ENCODE measurements around the gene C16orf54. TPM values are rescaled to one million over a fixed set of nuclear protein-coding genes. Genes with fewer than 3 reads are reported as not detected.

The C16orf54 gene
- total and polyA plus RNA-seq, 10 of the 15 experiments (the other 5 are each of a cell fraction or from before 2014, with no cell fraction given): 2.1 to 13.3 (median 5.4) TPM

DNA sequence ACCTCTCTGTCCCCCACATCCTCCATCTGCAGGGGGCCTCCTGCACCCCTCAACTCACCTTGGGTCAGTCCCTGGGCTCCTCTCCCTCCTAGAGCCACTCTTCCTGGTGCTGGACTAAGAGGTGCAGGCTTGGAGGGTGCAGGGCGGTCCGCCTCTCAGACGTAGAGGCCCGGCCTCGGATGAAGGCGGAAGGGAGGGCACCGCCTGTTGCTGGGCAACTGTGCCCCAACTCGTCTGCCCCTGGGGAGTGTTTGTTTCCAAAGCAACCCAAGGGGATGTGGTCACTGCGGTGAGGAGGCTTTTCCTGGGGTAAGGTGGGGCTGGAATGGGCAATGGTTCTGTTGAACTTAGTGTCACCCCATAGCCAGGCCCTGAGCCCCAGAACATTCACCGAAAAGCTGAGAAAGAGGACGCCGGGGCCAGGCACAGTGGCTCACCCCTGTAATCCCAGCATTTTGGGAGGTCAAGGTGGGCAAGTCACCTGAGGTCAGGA lies at the start of gene C16orf54 (continued):
- TF ChIP-seq NR2C2 (IDR thresholded peaks at IDR 0.05; ENCODE audit: borderline replicate concordance, control insufficient read depth, insufficient read length, low read depth) (no peak), IRF4 (IDR thresholded peaks at IDR 0.05; ENCODE audit: low read depth, low read length) (no peak), BMI1 (IDR thresholded peaks at IDR 0.05; ENCODE audit: borderline replicate concordance) (peak; percentile 93), ZZZ3 (IDR thresholded peaks at IDR 0.05; ENCODE audit: control insufficient read depth, insufficient read length, low read depth) (no peak), ZSCAN29 (IDR thresholded peaks at IDR 0.05) (no peak), LARP7 (IDR thresholded peaks at IDR 0.05) (0 out of 2 replicates have a peak, but pooled peaks have one; percentile 41), STAT1 (conservative IDR thresholded peaks at IDR 0.05) (no peak), RFX5 (IDR thresholded peaks at IDR 0.05; ENCODE audit: low read depth, low read length) (no peak), BRCA1 (IDR thresholded peaks at IDR 0.05; ENCODE audit: low read depth, low read length) (no peak), ETV6 (conservative IDR thresholded peaks at IDR 0.05 in 1 of 2, IDR thresholded peaks at IDR 0.05 in 1 of 2; ENCODE audit: borderline replicate concordance in 1 of 2, low read depth in 1 of 2) (no peak), MEF2B (IDR thresholded peaks at IDR 0.05; ENCODE audit: partially characterized antibody, poor library complexity, severe bottlenecking) (peak; percentile 96), SIX5 (IDR thresholded peaks at IDR 0.05; ENCODE audit: low read depth, low read length, severe bottlenecking) (no peak), NRF1 (conservative IDR thresholded peaks at IDR 0.05; ENCODE audit: low read depth, low read length) (no peak), RAD21 (IDR thresholded peaks at IDR 0.05; ENCODE audit: insufficient read depth, low read depth, low read length) (no peak), NFYA (IDR thresholded peaks at IDR 0.05; ENCODE audit: borderline replicate concordance, low read depth, low read length) (no peak), TARDBP (IDR thresholded peaks at IDR 0.05; ENCODE audit: borderline replicate concordance) (no peak)
- TF ChIP-seq, protein P1, sequence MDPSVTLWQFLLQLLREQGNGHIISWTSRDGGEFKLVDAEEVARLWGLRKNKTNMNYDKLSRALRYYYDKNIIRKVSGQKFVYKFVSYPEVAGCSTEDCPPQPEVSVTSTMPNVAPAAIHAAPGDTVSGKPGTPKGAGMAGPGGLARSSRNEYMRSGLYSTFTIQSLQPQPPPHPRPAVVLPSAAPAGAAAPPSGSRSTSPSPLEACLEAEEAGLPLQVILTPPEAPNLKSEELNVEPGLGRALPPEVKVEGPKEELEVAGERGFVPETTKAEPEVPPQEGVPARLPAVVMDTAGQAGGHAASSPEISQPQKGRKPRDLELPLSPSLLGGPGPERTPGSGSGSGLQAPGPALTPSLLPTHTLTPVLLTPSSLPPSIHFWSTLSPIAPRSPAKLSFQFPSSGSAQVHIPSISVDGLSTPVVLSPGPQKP (IDR thresholded peaks at IDR 0.05; ENCODE audit: low read depth, low read length): peak; percentile 59; the same call in 1 of the 2 replicates
- TF ChIP-seq, protein P2, sequence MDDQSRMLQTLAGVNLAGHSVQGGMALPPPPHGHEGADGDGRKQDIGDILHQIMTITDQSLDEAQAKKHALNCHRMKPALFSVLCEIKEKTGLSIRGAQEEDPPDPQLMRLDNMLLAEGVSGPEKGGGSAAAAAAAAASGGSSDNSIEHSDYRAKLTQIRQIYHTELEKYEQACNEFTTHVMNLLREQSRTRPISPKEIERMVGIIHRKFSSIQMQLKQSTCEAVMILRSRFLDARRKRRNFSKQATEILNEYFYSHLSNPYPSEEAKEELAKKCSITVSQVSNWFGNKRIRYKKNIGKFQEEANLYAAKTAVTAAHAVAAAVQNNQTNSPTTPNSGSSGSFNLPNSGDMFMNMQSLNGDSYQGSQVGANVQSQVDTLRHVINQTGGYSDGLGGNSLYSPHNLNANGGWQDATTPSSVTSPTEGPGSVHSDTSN (IDR thresholded peaks at IDR 0.05; ENCODE audit: insufficient replicate concordance, low read depth, low read length): no peak
- TF ChIP-seq, protein P3, sequence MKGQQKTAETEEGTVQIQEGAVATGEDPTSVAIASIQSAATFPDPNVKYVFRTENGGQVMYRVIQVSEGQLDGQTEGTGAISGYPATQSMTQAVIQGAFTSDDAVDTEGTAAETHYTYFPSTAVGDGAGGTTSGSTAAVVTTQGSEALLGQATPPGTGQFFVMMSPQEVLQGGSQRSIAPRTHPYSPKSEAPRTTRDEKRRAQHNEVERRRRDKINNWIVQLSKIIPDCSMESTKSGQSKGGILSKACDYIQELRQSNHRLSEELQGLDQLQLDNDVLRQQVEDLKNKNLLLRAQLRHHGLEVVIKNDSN (IDR thresholded peaks at IDR 0.05; ENCODE audit: borderline replicate concordance, extremely low read length, insufficient read depth, low read depth, low read length): no peak
- TF ChIP-seq, protein P4, sequence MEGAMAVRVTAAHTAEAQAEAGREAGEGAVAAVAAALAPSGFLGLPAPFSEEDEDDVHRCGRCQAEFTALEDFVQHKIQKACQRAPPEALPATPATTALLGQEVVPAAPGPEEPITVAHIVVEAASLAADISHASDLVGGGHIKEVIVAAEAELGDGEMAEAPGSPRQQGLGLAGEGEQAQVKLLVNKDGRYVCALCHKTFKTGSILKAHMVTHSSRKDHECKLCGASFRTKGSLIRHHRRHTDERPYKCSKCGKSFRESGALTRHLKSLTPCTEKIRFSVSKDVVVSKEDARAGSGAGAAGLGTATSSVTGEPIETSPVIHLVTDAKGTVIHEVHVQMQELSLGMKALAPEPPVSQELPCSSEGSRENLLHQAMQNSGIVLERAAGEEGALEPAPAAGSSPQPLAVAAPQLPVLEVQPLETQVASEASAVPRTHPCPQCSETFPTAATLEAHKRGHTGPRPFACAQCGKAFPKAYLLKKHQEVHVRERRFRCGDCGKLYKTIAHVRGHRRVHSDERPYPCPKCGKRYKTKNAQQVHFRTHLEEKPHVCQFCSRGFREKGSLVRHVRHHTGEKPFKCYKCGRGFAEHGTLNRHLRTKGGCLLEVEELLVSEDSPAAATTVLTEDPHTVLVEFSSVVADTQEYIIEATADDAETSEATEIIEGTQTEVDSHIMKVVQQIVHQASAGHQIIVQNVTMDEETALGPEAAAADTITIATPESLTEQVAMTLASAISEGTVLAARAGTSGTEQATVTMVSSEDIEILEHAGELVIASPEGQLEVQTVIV (IDR thresholded peaks at IDR 0.05; ENCODE audit: borderline replicate concordance, partially characterized antibody): peak; percentile 56
- TF ChIP-seq, protein P5, sequence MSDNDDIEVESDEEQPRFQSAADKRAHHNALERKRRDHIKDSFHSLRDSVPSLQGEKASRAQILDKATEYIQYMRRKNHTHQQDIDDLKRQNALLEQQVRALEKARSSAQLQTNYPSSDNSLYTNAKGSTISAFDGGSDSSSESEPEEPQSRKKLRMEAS (IDR thresholded peaks at IDR 0.05; ENCODE audit: low read depth, low read length): peak; percentile 8; the same call in 1 of the 2 replicates
- TF ChIP-seq, protein P6, sequence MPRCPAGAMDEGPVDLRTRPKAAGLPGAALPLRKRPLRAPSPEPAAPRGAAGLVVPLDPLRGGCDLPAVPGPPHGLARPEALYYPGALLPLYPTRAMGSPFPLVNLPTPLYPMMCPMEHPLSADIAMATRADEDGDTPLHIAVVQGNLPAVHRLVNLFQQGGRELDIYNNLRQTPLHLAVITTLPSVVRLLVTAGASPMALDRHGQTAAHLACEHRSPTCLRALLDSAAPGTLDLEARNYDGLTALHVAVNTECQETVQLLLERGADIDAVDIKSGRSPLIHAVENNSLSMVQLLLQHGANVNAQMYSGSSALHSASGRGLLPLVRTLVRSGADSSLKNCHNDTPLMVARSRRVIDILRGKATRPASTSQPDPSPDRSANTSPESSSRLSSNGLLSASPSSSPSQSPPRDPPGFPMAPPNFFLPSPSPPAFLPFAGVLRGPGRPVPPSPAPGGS (IDR thresholded peaks at IDR 0.05; ENCODE audit: borderline replicate concordance, insufficient read depth, low read depth, low read length, poor library complexity, severe bottlenecking): no peak

Measured in GM12878 (cell line).